Measurements from ENCODE around the gene SLC39A8.

- TF ChIP-seq POLR2A (IDR thresholded peaks at IDR 0.05): no peak
- no peak for TF ChIP-seq CTCF (IDR thresholded peaks at IDR 0.05)
These were observed 76.9 kb downstream of the SLC39A8 start for GRCh38 chr4:102268355-102268754.

Measured in adrenal gland (tissue), 5 donors.